Esophagus muscularis mucosa (tissue), 3 donors: ENCODE data around the gene TMEM121B.

Experiments used
- POLR2A ChIP-seq: fragments of 450-650 bp; IDR thresholded peaks from one replicate; pipeline ENCODE4 v1.6.1; 2017; ENCODE audit warnings: antibody characterized with exemption, moderate library complexity, mild to moderate bottlenecking, low read depth
- TF ChIP-seq, protein P1 (sequence below), 3 experiments: fragments of 200-600 bp in 2 of 3; fragments of 450-650 bp in 1 of 3; sonication (generic) in 2 of 3; IDR thresholded peaks; one replicate each; pipeline ENCODE4 v1.5.1; 2017 to 2019; ENCODE audit warnings: antibody characterized with exemption in 3 of 3, mild to moderate bottlenecking in 2 of 3, moderate library complexity in 1 of 3

DNA sequence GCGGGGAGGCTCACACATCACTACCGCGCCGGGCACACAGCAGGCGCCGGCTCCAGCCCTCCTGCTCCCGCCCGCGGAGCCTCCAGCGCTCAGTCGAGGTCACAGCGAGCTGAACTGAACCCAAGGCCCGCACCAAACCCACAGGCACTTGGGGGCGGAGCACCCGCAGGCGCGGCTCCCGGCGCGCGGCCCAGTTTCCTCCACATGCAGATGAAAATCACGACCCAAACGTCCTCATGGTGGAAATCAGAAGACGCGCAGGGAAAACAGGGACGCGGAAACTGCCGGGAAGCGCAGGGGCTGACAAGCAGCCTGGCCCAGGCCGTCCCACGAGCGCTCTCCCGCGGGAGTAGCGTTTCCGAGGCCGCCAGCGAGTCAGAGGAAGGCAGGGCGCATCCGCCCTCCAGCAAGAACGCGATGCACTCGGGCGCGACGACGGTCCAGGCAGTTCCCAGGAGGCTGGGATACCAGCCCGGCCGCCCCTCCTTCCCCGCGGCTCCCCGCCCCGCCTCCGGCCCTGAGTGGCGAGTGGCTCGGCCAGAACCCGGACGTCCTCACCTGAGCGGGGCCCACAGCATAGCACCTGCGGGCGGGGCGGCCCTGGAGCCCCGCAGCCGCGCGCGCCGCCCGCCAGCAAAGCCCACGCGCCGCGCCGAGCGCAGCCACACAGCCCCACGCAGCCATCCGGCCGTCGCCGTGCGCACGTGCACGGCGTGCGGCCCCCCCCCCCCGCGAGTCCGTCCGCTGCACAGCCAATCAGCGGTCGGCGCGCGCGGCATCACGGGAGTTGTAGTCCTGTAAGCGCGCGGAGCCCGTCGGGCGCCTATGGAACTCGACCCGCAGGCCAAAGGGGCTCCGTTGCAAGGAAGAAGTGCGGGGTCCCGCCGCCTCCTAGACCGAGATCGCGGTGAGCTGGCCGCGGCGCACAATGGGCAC, 37.7 kb upstream of the TMEM121B start, which contains the start of gene HDHD5:
- TF ChIP-seq, protein P1, sequence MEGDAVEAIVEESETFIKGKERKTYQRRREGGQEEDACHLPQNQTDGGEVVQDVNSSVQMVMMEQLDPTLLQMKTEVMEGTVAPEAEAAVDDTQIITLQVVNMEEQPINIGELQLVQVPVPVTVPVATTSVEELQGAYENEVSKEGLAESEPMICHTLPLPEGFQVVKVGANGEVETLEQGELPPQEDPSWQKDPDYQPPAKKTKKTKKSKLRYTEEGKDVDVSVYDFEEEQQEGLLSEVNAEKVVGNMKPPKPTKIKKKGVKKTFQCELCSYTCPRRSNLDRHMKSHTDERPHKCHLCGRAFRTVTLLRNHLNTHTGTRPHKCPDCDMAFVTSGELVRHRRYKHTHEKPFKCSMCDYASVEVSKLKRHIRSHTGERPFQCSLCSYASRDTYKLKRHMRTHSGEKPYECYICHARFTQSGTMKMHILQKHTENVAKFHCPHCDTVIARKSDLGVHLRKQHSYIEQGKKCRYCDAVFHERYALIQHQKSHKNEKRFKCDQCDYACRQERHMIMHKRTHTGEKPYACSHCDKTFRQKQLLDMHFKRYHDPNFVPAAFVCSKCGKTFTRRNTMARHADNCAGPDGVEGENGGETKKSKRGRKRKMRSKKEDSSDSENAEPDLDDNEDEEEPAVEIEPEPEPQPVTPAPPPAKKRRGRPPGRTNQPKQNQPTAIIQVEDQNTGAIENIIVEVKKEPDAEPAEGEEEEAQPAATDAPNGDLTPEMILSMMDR (IDR thresholded peaks at IDR 0.05), result no peak
- no peak for TF ChIP-seq POLR2A
